ENCODE data around the gene LMLN.
"Not testable (repeated sequence)": the region's sequence is repeated elsewhere in the genome, so short reads cannot be mapped to it uniquely, and the experiment has no call there.

Gene LMLN

GRCh38 chr3:197958346-197958745, 1.7 kb upstream of the LMLN start:
- no peak for DNase-seq

DNA sequence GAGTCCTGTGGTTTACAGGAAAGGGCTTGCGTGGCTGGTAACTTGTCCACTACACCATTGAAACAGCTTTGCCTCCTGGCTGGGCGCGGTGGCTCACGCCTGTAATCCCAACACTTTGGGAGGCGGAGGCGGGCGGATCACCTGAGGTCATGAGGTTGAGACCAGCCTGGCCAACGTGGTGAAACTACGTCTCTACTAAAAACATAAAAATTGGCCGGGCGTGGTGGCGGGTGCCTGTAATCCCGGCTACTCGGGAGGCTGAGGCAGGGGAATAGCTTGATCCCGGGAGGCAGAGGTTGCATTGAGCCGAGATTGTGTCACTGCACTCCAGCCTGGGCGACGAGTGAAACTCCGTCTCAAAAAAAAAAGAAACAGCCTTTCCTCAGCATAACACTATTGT, 1.2 kb upstream of the LMLN start:
- not testable (repeated sequence) for DNase-seq

DNA sequence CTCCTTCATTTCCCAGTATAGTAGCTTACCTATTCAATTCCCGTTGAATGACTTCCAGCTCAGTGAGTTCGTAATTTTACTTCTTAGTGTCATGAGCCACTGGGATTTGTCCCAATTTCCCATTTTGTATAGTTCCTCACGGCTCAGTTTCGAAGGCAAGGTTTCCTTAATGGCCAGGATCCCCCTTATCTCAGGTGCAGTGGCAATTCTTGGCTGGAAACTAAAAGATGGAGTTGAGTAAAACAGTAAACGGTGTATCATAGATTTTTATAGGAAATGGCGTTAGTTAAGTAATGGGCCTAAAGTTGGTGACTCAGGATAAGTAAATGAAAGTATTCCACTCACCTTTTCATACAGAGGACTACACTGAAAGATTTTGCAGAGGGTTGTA, 522 bp upstream of the LMLN start:
- no peak for DNase-seq

DNA sequence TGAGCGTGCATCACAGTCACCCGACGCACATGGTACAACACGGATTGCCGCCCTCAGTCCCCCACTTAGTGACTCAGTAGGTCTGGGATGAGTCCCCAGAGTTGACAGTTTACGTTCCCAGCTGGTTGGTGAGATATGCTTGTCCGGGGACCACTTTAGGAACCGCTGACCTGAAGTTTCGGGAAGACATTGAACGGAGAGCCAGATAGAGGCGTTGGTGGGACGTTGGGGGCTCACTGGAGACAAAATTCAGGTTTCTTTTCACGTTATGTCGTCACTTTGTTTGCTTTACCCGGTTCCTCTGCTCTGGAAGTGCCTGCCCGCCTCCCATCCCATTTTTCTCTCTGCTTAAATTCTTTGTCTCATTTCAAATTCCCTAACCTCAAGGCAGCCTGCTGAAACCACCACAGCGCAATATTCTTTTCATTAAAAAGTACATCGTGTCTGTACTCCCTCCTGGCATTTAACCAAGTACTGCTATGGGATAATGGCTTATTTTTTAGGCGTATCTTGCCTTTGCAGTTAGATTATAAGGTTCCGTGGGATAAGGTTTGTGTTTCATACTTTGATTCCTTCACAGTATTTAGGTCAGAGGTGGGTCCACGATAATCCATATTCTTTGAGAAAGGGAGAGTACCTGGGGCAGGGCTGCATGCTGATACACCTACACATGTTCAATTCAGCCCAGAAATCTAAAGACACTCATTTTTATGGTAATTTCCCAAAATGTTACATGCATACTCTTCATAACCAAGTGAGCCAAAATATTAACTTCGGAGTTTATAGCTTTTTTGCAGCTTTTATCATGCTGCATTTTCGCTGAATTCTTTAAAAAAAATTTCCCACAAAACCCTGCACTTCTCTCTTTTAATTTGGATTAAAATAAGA, 921 bp downstream of the LMLN start:
- no peak for DNase-seq

GRCh38 chr3:197961582-197961945, 1.5 kb downstream of the LMLN start:
- DNase-seq: no peak

DNA sequence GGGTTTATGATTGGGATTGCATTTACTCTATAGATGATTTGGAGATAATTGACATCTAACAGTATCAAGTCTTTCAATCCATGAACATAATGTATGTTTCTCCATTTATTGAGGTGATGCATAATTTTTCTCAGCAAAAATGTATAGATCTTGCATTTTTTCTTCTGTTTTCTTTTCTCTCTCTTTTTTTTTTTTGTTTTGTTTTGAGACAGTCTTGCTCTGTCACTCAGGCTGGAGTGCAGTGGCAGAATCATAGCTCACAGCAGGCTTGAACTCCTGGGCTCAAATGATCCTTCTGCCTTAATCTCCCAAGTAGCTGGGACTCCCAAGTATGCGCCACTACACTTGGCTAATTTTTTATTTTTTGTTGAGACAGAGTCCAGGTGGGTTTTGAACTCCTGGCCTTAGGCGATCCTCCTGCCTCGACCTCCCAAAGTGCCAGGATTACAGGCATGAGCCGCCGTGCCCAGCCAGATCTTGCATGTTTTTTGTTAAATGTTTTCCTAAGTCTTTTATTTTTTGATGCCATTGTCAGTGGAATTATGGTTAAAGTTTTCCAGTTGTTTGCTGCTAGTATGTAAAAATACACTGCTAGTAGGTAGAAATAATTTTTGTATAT, 3.1 kb downstream of the LMLN start:
- DNase-seq: no peak

GRCh38 chr3:197967337-197967989, 7.4 kb downstream of the LMLN start:
- DNase-seq: not testable (repeated sequence)

DNA sequence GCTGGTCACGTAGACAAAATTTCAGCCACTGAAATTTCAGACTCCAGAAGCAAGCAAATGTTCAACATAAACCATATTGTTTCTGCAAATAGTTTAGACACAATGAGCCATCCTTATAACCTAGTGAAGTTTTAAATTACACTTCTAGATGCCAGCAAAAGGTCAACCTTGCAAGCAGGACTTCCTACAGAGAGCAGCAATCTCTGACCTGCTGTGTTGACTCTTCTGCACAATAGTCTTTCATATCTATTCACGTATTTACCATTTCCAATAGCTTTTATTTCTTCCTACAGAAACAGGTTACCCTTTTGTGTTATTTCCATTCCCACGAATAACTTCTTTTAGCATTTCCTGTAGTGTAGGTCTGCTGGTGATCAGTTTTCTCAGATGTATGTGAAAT, 10.6 kb downstream of the LMLN start:
- no peak for DNase-seq

GRCh38 chr3:197974016-197974415, 14.0 kb downstream of the LMLN start:
- DNase-seq: no peak

DNA sequence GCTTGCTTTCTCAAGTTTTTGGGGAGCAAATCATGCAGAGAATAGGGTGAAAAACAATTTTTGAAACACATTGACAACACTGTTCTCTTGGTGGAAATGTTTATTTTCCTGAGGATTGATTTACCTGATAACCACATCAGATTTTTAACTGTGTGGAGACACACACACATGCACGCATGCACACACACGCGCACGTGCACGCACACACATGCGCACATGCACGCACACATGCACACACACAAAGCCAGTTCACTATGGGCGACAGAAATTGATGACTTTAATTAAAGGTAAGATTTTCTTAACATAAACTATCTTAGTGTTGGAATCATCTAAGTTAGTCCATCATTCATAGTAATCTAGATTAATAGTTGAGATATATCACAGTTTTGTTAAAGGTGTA, 15.3 kb downstream of the LMLN start:
- no peak for DNase-seq

DNA sequence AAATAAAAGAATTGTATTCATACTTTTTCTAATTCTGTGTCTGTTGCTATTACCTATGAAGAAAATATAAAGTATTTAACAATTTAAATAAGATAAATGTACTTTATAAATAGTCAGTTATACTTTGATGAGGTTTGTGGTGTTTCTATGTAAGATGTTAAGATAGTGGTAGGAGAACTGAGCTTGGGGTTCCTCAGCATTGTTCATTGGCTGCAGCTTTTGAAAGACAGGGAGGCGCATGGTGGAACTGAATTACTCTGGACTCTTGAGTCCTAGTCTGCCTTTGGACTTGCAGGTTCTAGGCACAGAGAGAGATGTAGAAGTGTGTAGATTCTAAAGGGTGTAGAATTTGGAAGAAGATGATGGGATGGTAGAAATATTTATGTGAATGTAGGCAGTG, 23.1 kb downstream of the LMLN start:
- DNase-seq: no peak

GRCh38 chr3:197989651-197990050, 29.6 kb downstream of the LMLN start:
- no peak for DNase-seq

- no peak for DNase-seq
These were observed 34.7 kb downstream of the LMLN start for GRCh38 chr3:197994736-197995135.

- DNase-seq: no peak
These were observed 36.8 kb downstream of the LMLN start for GRCh38 chr3:197996855-197997254.

DNA sequence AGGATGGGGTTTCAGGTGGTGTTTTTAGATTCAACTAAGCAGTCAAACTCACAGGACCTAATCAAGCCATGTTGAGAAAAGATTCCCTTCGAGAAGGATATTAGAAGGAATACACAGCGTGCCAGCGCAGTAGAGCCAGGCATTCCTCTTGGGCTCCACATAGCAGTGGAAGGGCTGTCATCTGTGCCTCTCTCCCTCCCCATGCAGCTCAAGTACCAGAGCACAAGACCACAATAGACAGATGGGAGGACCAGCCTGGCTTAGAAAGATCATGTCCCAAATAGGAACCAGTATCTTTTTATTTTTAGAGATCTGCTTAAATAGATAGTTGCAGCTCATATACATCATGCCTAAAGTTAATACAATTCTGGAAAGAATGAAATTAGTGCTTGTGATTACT, 37.9 kb downstream of the LMLN start:
- DNase-seq: no peak

DNA sequence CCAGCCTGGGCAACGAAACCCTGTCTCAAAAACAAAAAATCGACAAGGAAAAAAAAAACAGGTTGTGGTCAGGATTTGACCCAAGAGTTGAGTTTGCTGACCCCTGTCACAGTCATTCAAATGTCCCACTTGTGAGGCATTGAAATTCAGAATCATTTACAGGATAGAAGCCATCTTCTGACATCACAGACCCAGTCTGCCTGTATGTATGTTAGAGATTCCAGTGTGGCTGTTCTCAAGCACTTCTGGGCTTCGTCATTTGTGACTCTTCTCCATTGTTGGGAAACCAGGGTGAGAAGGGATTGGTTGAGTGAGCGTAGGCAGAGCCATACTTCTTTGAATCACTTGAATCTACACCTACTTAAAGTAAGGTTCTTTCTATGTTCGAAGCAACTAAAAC, 57.1 kb downstream of the LMLN start:
- no peak for DNase-seq

GRCh38 chr3:198018416-198018815, 58.4 kb downstream of the LMLN start:
- DNase-seq: no peak

DNA sequence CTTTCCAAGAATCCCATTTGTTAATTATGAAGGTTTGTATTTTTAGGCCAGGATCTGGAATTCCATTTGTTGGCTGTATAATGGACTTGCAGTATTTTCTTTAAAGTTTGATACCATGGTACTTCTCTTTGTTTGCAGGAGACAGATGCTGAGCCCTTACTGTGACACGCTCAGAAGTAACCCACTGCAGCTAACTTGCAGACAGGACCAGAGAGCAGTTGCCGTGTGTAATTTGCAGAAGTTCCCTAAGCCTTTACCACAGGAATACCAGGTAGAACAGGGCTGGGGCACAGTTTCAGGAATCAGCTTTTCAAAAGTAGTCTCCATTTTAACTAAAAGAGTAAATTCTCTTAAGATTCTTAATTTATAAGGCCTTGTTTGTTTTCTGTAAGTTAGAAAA, 59.1 kb downstream of the LMLN start:
- no peak for DNase-seq

DNA sequence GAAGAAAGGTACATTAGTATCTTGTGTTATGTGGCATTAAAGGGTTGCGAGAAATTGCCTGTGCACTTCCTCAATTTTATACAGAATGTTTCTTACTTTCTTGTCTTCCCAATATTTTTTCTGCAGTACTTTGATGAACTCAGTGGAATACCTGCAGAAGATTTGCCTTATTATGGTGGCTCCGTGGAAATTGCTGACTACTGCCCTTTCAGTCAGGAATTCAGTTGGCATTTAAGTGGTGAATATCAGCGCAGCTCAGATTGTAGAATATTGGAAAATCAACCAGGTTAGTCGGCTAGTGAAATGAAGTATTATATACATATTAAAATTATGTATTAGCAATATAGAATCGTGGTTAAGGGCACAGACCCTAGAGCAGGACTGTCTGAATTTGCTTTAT, 61.3 kb downstream of the LMLN start:
- no peak for DNase-seq

DNA sequence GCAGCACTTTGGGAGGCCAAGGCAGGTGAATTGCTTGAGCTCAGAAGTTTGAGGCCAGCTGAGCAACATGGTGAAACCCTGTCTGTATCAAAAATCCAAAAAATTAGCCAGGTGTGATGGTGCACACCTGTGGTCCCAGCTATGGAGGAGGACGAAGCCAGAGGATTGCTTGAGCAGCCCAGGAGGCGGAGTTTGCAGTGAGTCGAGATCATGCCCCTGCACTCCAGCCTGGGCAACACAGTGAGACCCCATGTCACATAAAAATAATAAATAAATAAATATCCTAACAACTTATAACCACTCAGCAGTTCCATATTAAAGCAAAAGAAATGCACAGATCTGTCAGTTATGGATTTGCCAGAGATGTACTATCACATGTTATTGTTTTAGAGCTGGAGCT, 62.6 kb downstream of the LMLN start:
- DNase-seq: no peak

DNA sequence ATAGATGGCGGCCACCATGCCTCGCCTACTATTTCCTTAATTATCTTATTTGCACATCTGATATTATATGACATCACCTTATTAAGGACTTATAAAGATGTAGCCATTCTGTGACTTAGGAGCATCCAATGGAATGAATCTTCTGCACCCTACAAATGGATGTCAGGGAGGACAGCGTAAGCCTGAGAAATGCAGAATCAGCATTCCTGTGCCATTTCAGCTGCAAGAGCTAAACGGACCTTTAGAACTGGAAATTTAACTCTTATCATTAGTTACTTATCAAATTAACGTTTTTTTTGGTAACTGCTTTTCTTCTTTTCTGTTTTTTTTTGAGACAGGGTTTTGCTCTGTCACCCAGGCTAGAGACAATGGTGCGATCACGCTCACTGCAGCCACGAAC, 65.6 kb downstream of the LMLN start:
- no peak for DNase-seq

GRCh38 chr3:198026620-198027019, 66.6 kb downstream of the LMLN start:
- DNase-seq: no peak

DNA sequence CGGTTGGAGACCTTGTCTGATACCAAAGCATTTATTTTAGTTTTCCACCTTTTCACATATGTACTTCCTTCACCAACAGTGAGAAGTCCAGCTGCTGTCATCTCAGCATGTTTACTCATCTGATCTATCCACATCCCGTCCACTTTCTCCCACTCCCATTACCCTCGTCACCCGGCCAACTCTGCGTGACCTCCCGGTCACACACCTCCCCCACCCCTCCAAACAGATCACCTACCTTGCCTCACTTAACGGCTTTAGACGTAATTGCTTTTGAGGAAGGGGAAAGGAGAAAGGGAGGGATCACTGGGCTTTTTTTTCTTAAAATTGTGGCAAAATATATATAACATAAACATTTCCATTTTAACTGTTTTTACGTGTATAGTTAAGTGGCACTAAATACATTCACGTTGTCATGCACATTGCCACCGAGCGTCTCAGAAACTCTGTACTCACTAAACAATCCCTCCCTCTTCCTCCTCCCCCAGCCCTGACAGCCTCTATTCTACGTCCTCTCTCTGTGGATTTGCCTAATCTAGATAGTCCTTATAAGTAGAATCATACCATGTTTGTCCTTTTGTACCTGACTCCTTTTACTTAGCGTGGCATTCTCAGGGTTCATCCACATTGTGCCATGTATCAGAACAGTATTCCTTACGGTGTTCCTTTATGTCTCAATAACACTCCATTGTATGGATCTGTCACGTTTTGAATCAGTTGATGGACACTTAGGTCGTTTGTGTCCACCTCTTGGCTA, 67.2 kb downstream of the LMLN start:
- no peak for DNase-seq

All from NCI-H1048 (cell line).